Epithelial cell of proximal tubule (primary cell): ENCODE results near the gene PDSS2. TPM values are rescaled to one million over a fixed set of nuclear protein-coding genes. Genes with fewer than 3 reads are reported as not detected.

Experiments
- DNase-seq: peaks from one replicate; pipeline ENCODE4 v3.0.0-alpha.2; 2011; ENCODE audit warnings: low read depth
- H3K4me3 ChIP-seq: 2 replicates; pipeline ENCODE4 v1.5.1; 2011; ENCODE audit warnings: low read depth, mild to moderate bottlenecking, low read length
- total RNA-seq: library from RNA; depleted of rRNA; stranded (reverse); fragments of >200 nt; gene quantifications from 2 replicates; pipeline ENCODE4 v1.2.3, GENCODE V29; 2015
- TF ChIP-seq, protein P1 (sequence below): conservative IDR thresholded peaks from 2 replicates; pipeline ENCODE4 v1.5.1; 2012; ENCODE audit warnings: low read depth, mild to moderate bottlenecking, low read length

Gene PDSS2
- total RNA-seq, 1 donor from 2014 or later: 7.4 TPM

DNA sequence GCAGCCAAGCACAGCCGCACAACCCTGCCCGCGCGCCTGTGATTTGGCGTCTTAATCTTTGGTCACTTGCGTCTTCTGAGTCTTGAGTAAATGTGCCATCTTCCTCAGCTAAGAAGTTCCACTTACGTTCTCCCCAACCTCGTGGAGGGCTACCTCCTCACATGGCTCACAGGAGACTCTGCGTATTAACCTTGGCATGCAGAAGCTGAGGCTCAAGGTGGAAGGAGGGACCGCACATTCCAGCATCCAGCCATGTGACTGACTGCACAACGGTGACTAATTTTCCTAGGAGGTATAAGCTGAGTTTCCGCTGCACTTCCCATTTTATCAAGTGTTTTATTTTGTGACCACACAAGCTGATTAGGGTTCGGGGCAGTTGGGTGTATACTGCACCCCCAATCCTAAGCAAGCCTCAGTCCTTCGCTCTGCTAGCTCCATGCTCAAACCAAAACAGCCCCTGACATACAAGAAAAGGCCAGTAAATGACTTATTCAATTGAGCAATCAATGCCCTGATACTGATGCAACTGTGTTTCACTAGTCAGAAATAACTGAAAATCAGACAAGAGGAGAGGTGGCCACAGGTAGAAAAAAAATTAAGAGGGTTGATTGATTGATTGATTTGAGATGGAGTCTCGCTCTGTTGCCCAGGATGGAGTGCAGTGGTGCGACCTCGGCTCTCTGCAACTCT lies 351.0 kb downstream of the PDSS2 start:
- DNase-seq: peak; percentile 20
- H3K4me3 ChIP-seq: no peak overlapping the region
- TF ChIP-seq, protein P1, sequence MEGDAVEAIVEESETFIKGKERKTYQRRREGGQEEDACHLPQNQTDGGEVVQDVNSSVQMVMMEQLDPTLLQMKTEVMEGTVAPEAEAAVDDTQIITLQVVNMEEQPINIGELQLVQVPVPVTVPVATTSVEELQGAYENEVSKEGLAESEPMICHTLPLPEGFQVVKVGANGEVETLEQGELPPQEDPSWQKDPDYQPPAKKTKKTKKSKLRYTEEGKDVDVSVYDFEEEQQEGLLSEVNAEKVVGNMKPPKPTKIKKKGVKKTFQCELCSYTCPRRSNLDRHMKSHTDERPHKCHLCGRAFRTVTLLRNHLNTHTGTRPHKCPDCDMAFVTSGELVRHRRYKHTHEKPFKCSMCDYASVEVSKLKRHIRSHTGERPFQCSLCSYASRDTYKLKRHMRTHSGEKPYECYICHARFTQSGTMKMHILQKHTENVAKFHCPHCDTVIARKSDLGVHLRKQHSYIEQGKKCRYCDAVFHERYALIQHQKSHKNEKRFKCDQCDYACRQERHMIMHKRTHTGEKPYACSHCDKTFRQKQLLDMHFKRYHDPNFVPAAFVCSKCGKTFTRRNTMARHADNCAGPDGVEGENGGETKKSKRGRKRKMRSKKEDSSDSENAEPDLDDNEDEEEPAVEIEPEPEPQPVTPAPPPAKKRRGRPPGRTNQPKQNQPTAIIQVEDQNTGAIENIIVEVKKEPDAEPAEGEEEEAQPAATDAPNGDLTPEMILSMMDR: no peak

DNA sequence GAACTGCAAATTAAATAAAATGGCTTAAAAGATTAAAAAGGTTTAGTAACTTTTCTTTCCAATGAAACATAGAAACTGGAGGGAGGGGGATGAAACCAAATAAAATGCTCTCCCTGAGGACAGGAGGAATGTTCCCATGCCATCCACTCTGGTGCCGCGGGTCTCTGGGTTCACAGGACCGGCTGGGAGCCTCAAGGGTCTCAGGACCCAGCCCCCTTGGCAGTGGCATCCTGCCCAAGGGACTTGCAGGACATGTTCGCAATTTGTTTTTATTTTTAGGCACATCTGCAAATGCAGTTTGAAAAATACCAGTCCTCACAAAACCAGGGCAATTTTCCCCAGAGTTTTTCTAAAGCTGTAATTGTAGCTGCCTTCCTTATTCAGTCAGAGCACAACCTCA lies 351.6 kb downstream of the PDSS2 start:
- DNase-seq: no peak
- TF ChIP-seq, protein P1: no peak
- no peak overlapping the region for H3K4me3 ChIP-seq

DNA sequence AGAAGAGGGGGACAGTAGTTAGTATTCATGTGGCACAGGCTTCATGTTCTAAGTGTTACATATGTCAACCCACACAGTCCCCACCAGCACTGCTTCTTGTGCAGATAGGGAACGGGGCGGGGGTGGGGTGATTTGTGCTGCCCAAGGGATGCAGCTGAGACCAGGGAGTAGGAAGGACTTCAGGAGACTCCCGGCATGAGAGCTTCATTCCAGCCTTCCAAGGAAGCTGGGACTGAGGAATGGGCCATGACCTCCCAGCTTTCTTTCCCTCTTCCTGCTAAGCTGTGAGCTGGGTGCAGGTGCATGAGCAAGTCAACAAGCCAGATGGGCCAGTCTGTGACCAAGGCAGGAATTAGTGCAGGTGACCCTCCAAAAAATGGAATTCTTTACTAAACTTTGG lies 353.2 kb downstream of the PDSS2 start:
- no peak for DNase-seq
- TF ChIP-seq, protein P1: no peak
- H3K4me3 ChIP-seq: no peak overlapping the region

DNA sequence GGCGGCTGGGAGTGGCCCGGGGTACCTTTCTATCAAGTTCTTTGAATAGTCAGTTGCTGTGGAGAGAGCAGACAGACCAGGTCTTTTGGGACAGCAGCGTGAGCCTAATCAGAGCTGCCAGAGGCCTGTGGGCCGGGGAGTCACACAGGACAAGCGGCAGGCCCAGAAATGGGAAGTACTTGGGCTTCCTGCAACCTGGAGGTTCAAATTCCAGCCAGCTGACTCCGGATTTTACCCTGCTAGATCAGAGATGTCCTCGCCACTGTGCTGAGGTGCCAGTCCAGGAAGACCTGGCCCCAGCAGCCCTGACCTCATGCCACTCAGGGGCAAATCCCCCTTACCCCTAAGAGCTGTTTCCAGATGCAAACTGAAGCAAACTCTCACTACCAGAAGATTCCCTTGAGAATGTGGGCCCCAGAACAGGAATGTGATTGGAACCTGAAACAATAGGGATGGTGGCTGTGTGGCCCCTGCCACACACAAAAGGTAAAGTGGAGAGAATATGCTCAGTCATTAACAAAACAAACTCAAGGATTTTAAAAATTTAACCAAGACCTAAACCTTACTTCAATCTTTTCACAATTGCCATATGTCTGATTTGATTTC lies 353.8 kb downstream of the PDSS2 start:
- TF ChIP-seq, protein P1: no peak
- no peak for DNase-seq
- no peak overlapping the region for H3K4me3 ChIP-seq

DNA sequence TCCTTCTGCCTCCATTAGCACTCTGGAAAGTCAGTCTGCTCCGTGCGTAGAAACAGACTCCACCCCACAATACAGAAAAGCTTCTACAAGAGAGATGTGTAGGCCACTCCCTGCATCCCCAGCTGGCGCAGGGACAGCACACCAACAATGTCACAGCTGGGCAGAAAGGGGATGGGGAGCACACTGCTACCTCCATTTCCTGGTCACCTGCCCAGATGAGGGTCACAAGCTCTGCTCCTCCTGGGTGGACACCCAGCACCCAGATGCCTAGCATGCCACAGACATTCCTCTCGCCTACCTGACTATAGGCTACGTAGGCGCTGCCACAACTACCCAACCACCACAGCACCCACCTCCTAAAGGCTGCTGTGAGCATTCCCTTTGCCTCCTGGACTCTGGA lies 356.3 kb downstream of the PDSS2 start:
- TF ChIP-seq, protein P1: no peak
- no peak overlapping the region for H3K4me3 ChIP-seq
- no peak for DNase-seq

Other genes starting within 250 kb of the PDSS2 start
- 1.6 and 2.5 TPM in 2 replicates for gene SOBP, start 30.6 kb upstream of the PDSS2 start, total RNA-seq